HG03342 (cell line): ENCODE measurements around the gene TSHZ1.

Experiments
- ATAC-seq: cut with Tn5 transposase; IDR thresholded peaks from one replicate; pipeline ENCODE4 v1.9.1; 2021; ENCODE audit warnings: mild to moderate bottlenecking, moderate library complexity; ENCODE audit not compliant: unreplicated experiment

Gene TSHZ1

GRCh38 chr18:75268364-75268646 is 57.7 kb downstream of the TSHZ1 start:
- no peak for ATAC-seq

GRCh38 chr18:75269124-75269680 is 58.6 kb downstream of the TSHZ1 start:
- no peak for ATAC-seq

- ATAC-seq = no peak
Measured at GRCh38 chr18:75269696-75270095, 59.1 kb downstream of the TSHZ1 start.

- ATAC-seq = no peak
Measured at GRCh38 chr18:75271952-75272351, 61.4 kb downstream of the TSHZ1 start.

- ATAC-seq = no peak
Measured at GRCh38 chr18:75273817-75274216, 63.2 kb downstream of the TSHZ1 start.

- ATAC-seq = no peak
Measured at GRCh38 chr18:75275226-75275625, 64.6 kb downstream of the TSHZ1 start.

GRCh38 chr18:75276818-75277609 is 66.4 kb downstream of the TSHZ1 start:
- ATAC-seq = no peak

- ATAC-seq = no peak
Measured at GRCh38 chr18:75277610-75277928, 67.0 kb downstream of the TSHZ1 start.

- no peak for ATAC-seq
Measured at GRCh38 chr18:75279381-75279780, 68.8 kb downstream of the TSHZ1 start.

GRCh38 chr18:75280427-75281280 is 70.1 kb downstream of the TSHZ1 start:
- ATAC-seq = no peak

- ATAC-seq = no peak
Measured at GRCh38 chr18:75282746-75283145, 72.1 kb downstream of the TSHZ1 start.

- no peak for ATAC-seq
Measured at GRCh38 chr18:75283731-75284130, 73.1 kb downstream of the TSHZ1 start.

- ATAC-seq = no peak
Measured at GRCh38 chr18:75284566-75284965, 74.0 kb downstream of the TSHZ1 start.

GRCh38 chr18:75285876-75286275 is 75.3 kb downstream of the TSHZ1 start:
- ATAC-seq = no peak

GRCh38 chr18:75287006-75287405 is 76.4 kb downstream of the TSHZ1 start:
- no peak for ATAC-seq

GRCh38 chr18:75287700-75288099 is 77.1 kb downstream of the TSHZ1 start:
- ATAC-seq = no peak

GRCh38 chr18:75289761-75290160 is 79.2 kb downstream of the TSHZ1 start:
- ATAC-seq = no peak

- ATAC-seq = no peak
Measured at GRCh38 chr18:75290737-75291358, 80.3 kb downstream of the TSHZ1 start.

- ATAC-seq = no peak
Measured at GRCh38 chr18:75291460-75291859, 80.9 kb downstream of the TSHZ1 start.

- ATAC-seq = no peak
Measured at GRCh38 chr18:75293591-75293990, 83.0 kb downstream of the TSHZ1 start.

- no peak for ATAC-seq
Measured at GRCh38 chr18:75297731-75298130, 87.1 kb downstream of the TSHZ1 start.
